Neural progenitor cell (in vitro differentiated cells): ENCODE measurements around the gene CYGB. TPM values are rescaled to one million over a fixed set of nuclear protein-coding genes. Genes with fewer than 3 reads are reported as not detected.
A peak's percentile ranks its signal among the peaks of the same experiment; 100 is the strongest.

Source experiments
- DNase-seq: peaks from one replicate; pipeline ENCODE4 v3.0.0-alpha.2; 2016; ENCODE audit warnings: low spot score
- H2AFZ ChIP-seq: fragments of 200-600 bp; sonication (generic); replicated peaks from 2 replicates; pipeline ENCODE4 v1.6.1; 2016; ENCODE audit warnings: antibody characterized with exemption
- H3F3A ChIP-seq: fragments of 200-600 bp; sonication (generic); 2 replicates; pipeline ENCODE4 v1.6.1; 2016; ENCODE audit warnings: antibody characterized with exemption, low read depth
- H3K27ac ChIP-seq: fragments of 200-600 bp; sonication (generic); 2 replicates; pipeline ENCODE4 v1.5.1; 2016; ENCODE audit warnings: mild to moderate bottlenecking
- H3K27me3 ChIP-seq: fragments of 200-600 bp; sonication (generic); 2 replicates; pipeline ENCODE4 v1.6.1; 2016; ENCODE audit warnings: mild to moderate bottlenecking, moderate library complexity
- H3K36me3 ChIP-seq: fragments of 200-600 bp; sonication (generic); 2 replicates; pipeline ENCODE4 v1.5.1; 2016
- H3K4me1 ChIP-seq: fragments of 200-600 bp; sonication (generic); 2 replicates; pipeline ENCODE4 v1.6.1; 2016; ENCODE audit warnings: mixed run types
- H3K4me2 ChIP-seq: fragments of 200-600 bp; sonication (generic); 2 replicates; pipeline ENCODE4 v1.6.1; 2016
- H3K4me3 ChIP-seq: fragments of 200-600 bp; sonication (generic); 2 replicates; pipeline ENCODE4 v1.5.1; 2016
- H3K79me2 ChIP-seq: fragments of 200-600 bp; sonication (generic); 2 replicates; pipeline ENCODE4 v1.6.1; 2016; ENCODE audit warnings: low read depth
- H3K9ac ChIP-seq: fragments of 200-600 bp; sonication (generic); 2 replicates; pipeline ENCODE4 v1.6.1; 2016
- H3K9me3 ChIP-seq: fragments of 200-600 bp; sonication (generic); 2 replicates; pipeline ENCODE4 v1.5.1; 2016; ENCODE audit warnings: low read depth
- H4K20me1 ChIP-seq: fragments of 200-600 bp; sonication (generic); 2 replicates; pipeline ENCODE4 v1.6.1; 2016; ENCODE audit warnings: low read depth
- H3K27ac Mint-ChIP-seq: 3 replicates; pipeline ENCODE4 v1.8.0; 2021; ENCODE audit warnings: mixed read lengths
- H3K27me3 Mint-ChIP-seq: 2 replicates; pipeline ENCODE4 v1.8.0; 2022; ENCODE audit warnings: low read depth, mild to moderate bottlenecking, inconsistent platforms, moderate library complexity, mixed read lengths; ENCODE audit not compliant: insufficient read depth
- H3K36me3 Mint-ChIP-seq: 3 replicates; pipeline ENCODE4 v1.8.0; 2021; ENCODE audit warnings: mixed read lengths
- H3K4me1 Mint-ChIP-seq: 3 replicates; pipeline ENCODE4 v1.8.0; 2021; ENCODE audit warnings: mixed read lengths
- H3K4me3 Mint-ChIP-seq: 3 replicates; pipeline ENCODE4 v1.8.0; 2021; ENCODE audit warnings: mild to moderate bottlenecking, moderate library complexity, mixed read lengths
- H3K9me3 Mint-ChIP-seq: 3 replicates; pipeline ENCODE4 v1.8.0; 2020; ENCODE audit warnings: mixed read lengths
- EZH2 ChIP-seq: fragments of 200-600 bp; sonication (generic); IDR thresholded peaks from 2 replicates; pipeline ENCODE4 v1.6.1; 2017; ENCODE audit warnings: antibody characterized with exemption, mild to moderate bottlenecking, moderate library complexity
- EZH2phosphoT487 ChIP-seq: fragments of 200-600 bp; sonication (generic); IDR thresholded peaks from 2 replicates; pipeline ENCODE4 v1.6.1; 2017; ENCODE audit warnings: antibody characterized with exemption
- total RNA-seq: library from RNA; depleted of rRNA; stranded (reverse); fragments of >200 nt; gene quantifications from 2 replicates; pipeline ENCODE4 v1.2.3, GENCODE V29; 2015; ENCODE audit warnings: low replicate concordance
- TF ChIP-seq, protein P1 (sequence below): fragments of 200-600 bp; sonication (generic); IDR thresholded peaks from 2 replicates; pipeline ENCODE4 v1.5.1; 2017; ENCODE audit warnings: antibody characterized with exemption, mild to moderate bottlenecking

The CYGB gene
- total RNA-seq, 1 donor from 2014 or later: not detected

DNA sequence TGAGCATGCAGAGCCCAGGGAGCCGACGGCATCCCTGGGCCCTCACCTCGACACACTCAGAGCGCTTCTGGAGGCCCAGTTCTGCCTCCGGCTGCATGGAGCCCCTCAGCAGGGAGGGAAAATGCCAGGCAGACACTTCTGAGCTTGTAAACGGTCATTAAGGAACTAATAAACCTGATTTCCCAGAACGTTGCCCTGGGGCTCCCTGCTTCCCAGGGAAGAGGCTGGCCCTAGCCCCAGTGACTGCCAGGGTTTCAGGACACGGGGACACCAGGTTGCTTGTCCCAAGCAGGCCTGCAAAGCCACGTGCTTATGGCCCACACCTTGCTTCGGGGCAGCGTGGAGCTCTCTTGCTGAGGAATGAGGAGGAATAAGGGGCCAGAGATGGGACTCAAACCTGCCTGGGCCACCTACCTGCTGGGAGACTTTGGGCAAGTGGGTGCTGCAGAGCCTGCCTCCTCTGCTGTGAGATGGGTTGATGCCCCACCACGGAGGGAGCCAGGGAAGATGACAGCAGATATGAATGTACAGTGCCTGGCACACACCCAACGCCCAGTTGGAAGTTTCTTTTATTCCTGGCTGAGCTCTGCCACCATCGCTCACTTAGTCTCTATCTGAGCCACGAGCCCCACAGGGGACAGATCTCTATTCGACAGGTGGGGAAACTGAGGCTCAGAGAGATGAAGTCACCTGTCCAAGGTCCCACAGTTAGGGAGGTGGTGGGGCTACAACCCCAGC lies 41.7 kb downstream of the CYGB start:
- Histone ChIP-seq H3K4me2 (no peak overlapping the region), H3K4me1 (peaks cover 36% of the 10 kb centered on the region), H3F3A (no peaks in the 10 kb centered on the region), H3K36me3 (no peaks in the 10 kb centered on the region), H3K9me3 (no peaks in the 10 kb centered on the region), H3K27ac (no peak overlapping the region), H3K4me3 (no peak overlapping the region), H3K9ac (no peak overlapping the region), H2AFZ (no peak overlapping the region), H3K27me3 (peaks cover 12% of the 10 kb centered on the region), H3K79me2 (no peaks in the 10 kb centered on the region), H4K20me1 (peaks cover 14% of the 10 kb centered on the region)
- no peaks in the 10 kb centered on the region for H3K9me3 Mint-ChIP-seq
- H3K27ac Mint-ChIP-seq: peak overlapping the region; percentile 21
- H3K4me3 Mint-ChIP-seq: no peak overlapping the region
- DNase-seq: no peak
- TF ChIP-seq EZH2phosphoT487 (no peak), EZH2 (no peak)
- TF ChIP-seq, protein P1, sequence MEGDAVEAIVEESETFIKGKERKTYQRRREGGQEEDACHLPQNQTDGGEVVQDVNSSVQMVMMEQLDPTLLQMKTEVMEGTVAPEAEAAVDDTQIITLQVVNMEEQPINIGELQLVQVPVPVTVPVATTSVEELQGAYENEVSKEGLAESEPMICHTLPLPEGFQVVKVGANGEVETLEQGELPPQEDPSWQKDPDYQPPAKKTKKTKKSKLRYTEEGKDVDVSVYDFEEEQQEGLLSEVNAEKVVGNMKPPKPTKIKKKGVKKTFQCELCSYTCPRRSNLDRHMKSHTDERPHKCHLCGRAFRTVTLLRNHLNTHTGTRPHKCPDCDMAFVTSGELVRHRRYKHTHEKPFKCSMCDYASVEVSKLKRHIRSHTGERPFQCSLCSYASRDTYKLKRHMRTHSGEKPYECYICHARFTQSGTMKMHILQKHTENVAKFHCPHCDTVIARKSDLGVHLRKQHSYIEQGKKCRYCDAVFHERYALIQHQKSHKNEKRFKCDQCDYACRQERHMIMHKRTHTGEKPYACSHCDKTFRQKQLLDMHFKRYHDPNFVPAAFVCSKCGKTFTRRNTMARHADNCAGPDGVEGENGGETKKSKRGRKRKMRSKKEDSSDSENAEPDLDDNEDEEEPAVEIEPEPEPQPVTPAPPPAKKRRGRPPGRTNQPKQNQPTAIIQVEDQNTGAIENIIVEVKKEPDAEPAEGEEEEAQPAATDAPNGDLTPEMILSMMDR: no peak
- H3K27me3 Mint-ChIP-seq: peaks cover 25% of the 10 kb centered on the region
- no peaks in the 10 kb centered on the region for H3K36me3 Mint-ChIP-seq
- H3K4me1 Mint-ChIP-seq: peaks cover 34% of the 10 kb centered on the region

DNA sequence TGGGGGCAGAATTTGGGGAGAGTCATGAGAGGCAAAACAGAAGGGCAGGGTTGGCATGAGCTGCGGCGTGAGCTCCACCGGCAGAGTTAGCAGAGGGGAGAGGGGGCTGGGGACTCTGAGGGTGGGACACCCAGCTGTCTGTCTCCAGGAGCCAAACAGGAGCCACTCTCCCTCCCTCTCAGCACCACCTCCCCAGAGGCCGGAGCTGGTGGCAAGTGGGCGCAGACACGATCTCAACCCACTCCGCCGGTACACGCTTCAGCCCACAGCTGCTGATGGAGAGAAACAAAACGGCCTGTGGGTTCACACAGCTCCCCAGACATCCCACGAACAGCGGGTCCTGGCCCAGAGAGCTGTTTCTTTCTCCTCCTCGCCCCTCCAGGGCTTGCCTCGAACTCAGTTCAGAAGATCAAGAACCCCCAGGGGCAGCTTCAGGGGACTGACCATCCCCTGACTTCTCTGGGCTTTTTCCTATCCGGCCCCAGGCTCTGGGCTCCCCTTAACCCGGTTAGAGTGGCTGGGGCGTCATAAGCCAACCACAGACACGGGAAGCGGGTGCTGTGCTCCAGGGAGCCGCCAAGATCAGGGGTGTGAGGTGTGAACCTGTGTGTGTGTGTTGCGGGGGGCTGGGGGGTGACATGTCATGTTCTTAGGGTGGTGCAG lies 43.9 kb downstream of the CYGB start:
- Histone ChIP-seq H3K9ac (peak overlapping the region; percentile 4), H3K27ac (no peak overlapping the region), H3K4me2 (no peak overlapping the region), H3K27me3 (no peaks in the 10 kb centered on the region), H3K79me2 (no peaks in the 10 kb centered on the region), H2AFZ (no peak overlapping the region), H3K4me3 (no peak overlapping the region), H3K36me3 (no peaks in the 10 kb centered on the region), H4K20me1 (peaks cover 5% of the 10 kb centered on the region), H3K4me1 (peaks cover 21% of the 10 kb centered on the region), H3F3A (no peaks in the 10 kb centered on the region), H3K9me3 (no peaks in the 10 kb centered on the region)
- H3K9me3 Mint-ChIP-seq: no peaks in the 10 kb centered on the region
- no peak for TF ChIP-seq EZH2phosphoT487
- no peak for TF ChIP-seq EZH2
- TF ChIP-seq, protein P1: no peak
- H3K27ac Mint-ChIP-seq: no peak overlapping the region
- H3K27me3 Mint-ChIP-seq: peaks cover 13% of the 10 kb centered on the region
- H3K4me1 Mint-ChIP-seq: peaks cover 24% of the 10 kb centered on the region
- H3K4me3 Mint-ChIP-seq: no peak overlapping the region
- no peaks in the 10 kb centered on the region for H3K36me3 Mint-ChIP-seq
- no peak for DNase-seq

DNA sequence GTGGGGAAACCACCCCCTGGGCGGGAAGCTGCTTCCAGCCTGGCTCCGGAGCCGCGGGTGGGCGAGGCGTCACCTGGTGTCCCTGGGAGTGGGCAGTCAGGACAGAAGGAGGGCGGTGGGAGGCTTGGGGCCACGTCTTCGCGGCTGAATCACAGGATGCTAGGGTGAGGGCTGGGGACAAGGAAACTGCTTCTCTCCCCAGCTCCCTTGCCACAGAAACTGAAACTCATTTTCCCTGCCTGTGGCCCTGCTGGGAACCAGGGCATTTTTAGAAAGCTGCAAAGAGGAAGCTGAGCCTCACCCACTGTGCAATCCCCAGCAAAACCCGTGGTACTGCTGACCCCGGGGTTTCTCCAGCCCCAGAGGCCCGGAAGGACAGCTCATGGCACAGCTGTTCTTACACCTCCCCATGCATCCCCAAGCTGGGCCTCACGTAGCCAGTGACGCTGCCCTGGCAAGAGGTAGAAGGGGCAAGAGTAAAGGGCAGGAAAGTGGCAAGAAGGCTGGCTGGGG lies 44.5 kb downstream of the CYGB start:
- Mint-ChIP-seq H3K4me1 (peaks cover 18% of the 10 kb centered on the region), H3K27ac (peak overlapping the region; percentile 83), H3K36me3 (no peaks in the 10 kb centered on the region), H3K27me3 (peaks cover 13% of the 10 kb centered on the region), H3K4me3 (peak overlapping the region; percentile 3), H3K9me3 (no peaks in the 10 kb centered on the region)
- Histone ChIP-seq H3K9ac (peak overlapping the region; percentile 4), H3K4me3 (no peak overlapping the region), H3K79me2 (no peaks in the 10 kb centered on the region), H3K27ac (no peak overlapping the region), H3K27me3 (no peaks in the 10 kb centered on the region), H3K36me3 (no peaks in the 10 kb centered on the region), H3F3A (no peaks in the 10 kb centered on the region), H3K4me1 (peaks cover 18% of the 10 kb centered on the region), H4K20me1 (peaks cover 5% of the 10 kb centered on the region), H3K9me3 (no peaks in the 10 kb centered on the region), H3K4me2 (peak overlapping the region; percentile 3), H2AFZ (no peak overlapping the region)
- DNase-seq: no peak
- TF ChIP-seq EZH2 (no peak), EZH2phosphoT487 (no peak)
- TF ChIP-seq, protein P1: no peak
